ENCODE measurements around the gene IL1A.

DNA sequence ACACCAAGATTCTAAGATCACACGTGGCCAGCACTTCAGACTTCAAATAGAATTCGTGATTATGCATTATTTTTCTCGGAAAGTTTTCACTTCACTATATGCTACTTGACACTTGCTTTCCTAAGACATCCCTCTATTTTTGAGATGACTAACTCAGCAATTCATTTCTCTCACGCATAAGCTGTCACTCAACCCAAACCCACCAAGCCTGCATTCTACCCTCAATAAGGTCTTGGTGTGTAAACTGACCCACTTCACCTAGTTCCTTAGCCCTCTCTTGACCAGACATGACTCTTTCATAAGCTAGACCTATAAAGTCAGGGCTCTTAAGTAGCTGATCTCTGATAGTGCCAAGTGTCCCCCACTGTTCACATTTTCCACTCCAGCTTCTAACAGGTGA, 31.6 kb downstream of the IL1A start:
- TF ChIP-seq, protein P1, sequence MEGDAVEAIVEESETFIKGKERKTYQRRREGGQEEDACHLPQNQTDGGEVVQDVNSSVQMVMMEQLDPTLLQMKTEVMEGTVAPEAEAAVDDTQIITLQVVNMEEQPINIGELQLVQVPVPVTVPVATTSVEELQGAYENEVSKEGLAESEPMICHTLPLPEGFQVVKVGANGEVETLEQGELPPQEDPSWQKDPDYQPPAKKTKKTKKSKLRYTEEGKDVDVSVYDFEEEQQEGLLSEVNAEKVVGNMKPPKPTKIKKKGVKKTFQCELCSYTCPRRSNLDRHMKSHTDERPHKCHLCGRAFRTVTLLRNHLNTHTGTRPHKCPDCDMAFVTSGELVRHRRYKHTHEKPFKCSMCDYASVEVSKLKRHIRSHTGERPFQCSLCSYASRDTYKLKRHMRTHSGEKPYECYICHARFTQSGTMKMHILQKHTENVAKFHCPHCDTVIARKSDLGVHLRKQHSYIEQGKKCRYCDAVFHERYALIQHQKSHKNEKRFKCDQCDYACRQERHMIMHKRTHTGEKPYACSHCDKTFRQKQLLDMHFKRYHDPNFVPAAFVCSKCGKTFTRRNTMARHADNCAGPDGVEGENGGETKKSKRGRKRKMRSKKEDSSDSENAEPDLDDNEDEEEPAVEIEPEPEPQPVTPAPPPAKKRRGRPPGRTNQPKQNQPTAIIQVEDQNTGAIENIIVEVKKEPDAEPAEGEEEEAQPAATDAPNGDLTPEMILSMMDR (IDR thresholded peaks at IDR 0.05 in 2 of 3, conservative IDR thresholded peaks at IDR 0.05 in 1 of 3; ENCODE audit: control insufficient read depth in 2 of 3, extremely low read depth in 1 of 3, insufficient read depth in 1 of 3, low read depth in 3 of 3, low read length in 3 of 3), result no peak
- TF ChIP-seq BCL11A (IDR thresholded peaks at IDR 0.05; ENCODE audit: low read depth, low read length) (no peak), EZH2 (IDR thresholded peaks at IDR 0.05; ENCODE audit: borderline replicate concordance, control insufficient read depth, low read depth, low read length) (no peak), JUND (IDR thresholded peaks at IDR 0.05; ENCODE audit: low read depth, low read length) (no peak), SREBF1 (IDR thresholded peaks at IDR 0.05; ENCODE audit: low read length) (no peak), CHD1 (IDR thresholded peaks at IDR 0.05; ENCODE audit: low read depth, low read length) (no peak), ATF3 (IDR thresholded peaks at IDR 0.05; ENCODE audit: borderline replicate concordance, extremely low read depth, low read depth, low read length) (no peak)

All from GM12878 (cell line).